ENCODE measurements around the gene OR9A2. TPM values are rescaled to one million over a fixed set of nuclear protein-coding genes. Genes with fewer than 3 reads are reported as not detected.

OR9A2 gene
- total and polyA plus RNA-seq, 4 donors = 0.08 TPM; not detected in 3

DNA sequence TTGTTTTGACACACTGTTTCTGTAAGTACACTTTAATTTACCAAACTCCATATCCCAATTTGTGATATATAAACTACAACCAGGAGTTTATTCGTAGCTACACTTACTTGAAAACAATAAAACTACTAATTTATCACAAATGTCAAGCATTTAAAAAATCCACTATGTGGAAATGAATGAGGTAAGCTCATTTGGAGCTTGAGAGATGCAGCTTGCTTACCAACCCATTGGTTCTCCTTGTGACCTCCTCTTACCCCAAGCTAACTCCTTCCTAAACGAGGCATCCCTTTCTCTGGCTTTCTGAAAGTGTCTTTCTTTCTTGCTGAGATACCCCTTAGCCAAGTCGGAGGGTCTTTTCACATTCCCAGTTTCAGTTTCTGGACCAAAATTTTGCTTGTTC, 27.7 kb upstream of the OR9A2 start:
- Histone ChIP-seq H3K9me3 (ENCODE audit: control insufficient read depth in 4 of 4, low read length in 3 of 4) (no peaks in the 10 kb centered on the region), H3K27me3 (ENCODE audit: control insufficient read depth in 4 of 4, insufficient read depth in 4 of 4, low read length in 3 of 4) (no peaks in the 10 kb centered on the region), H3K4me3 (ENCODE audit: low read depth in 1 of 3, low read length in 3 of 3) (no peak overlapping the region), H3K9ac (ENCODE audit: low read depth in 1 of 2, low read length in 2 of 2) (no peak overlapping the region), H3K4me1 (ENCODE audit: control insufficient read depth in 4 of 4, insufficient read depth in 4 of 4, low read length in 3 of 4) (no peaks in the 10 kb centered on the region), H3K27ac (ENCODE audit: low read depth in 1 of 2, low read length in 2 of 2) (no peak overlapping the region), H3K36me3 (ENCODE audit: control insufficient read depth in 4 of 4, insufficient read depth in 3 of 4, low read depth in 1 of 4, low read length in 3 of 4) (no peaks in the 10 kb centered on the region)
- TF ChIP-seq HNF4G (IDR thresholded peaks at IDR 0.05) = no peak
- no peak for TF ChIP-seq GABPA (IDR thresholded peaks at IDR 0.05 in 1 of 2, conservative IDR thresholded peaks at IDR 0.05 in 1 of 2)
- no peak for TF ChIP-seq TAF1 (conservative IDR thresholded peaks at IDR 0.05)
- DNase-seq (ENCODE audit: low spot score) = no peak
- 62% methylated on average over 3 of the region's 3 CpGs for WGBS

DNA sequence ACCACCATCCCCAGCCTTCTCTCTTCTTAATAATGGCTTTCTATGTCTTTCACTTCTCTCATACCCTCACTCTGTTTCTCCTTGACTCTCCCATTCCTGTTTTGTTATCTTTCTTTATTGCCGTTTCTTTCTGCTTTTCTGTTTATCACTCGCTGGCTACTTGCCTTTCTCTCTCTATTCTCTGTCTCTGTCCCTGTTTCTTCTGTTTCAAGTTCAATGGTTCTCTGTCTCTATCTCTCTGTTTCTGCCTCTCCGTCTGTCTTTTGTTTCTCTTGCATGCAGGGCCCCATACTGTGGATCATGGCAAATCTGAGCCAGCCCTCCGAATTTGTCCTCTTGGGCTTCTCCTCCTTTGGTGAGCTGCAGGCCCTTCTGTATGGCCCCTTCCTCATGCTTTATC, 25.1 kb upstream of the OR9A2 start, which contains the start of gene OR6V1:
Gene OR6V1 (plus strand): TSS at position 301 of the 400 bp plus-strand sequence. CDS start 0 bp downstream, at position 301.
- Histone ChIP-seq H3K27ac (ENCODE audit: low read depth in 1 of 2, low read length in 2 of 2) (no peak within 1 kb of the TSS), H3K36me3 (ENCODE audit: control insufficient read depth in 4 of 4, insufficient read depth in 3 of 4, low read depth in 1 of 4, low read length in 3 of 4) (no peaks in the 10 kb centered on the region), H3K4me1 (ENCODE audit: control insufficient read depth in 4 of 4, insufficient read depth in 4 of 4, low read length in 3 of 4) (peaks cover 0 to 2% (median 0%) of the 10 kb centered on the region in 4 donors), H3K27me3 (ENCODE audit: control insufficient read depth in 4 of 4, insufficient read depth in 4 of 4, low read length in 3 of 4) (no peaks in the 10 kb centered on the region), H3K9me3 (ENCODE audit: control insufficient read depth in 4 of 4, low read length in 3 of 4) (no peaks in the 10 kb centered on the region), H3K4me3 (ENCODE audit: low read depth in 1 of 3, low read length in 3 of 3) (no peak within 1 kb of the TSS), H3K9ac (ENCODE audit: low read depth in 1 of 2, low read length in 2 of 2) (no peak within 1 kb of the TSS)
- TF ChIP-seq, protein P1, sequence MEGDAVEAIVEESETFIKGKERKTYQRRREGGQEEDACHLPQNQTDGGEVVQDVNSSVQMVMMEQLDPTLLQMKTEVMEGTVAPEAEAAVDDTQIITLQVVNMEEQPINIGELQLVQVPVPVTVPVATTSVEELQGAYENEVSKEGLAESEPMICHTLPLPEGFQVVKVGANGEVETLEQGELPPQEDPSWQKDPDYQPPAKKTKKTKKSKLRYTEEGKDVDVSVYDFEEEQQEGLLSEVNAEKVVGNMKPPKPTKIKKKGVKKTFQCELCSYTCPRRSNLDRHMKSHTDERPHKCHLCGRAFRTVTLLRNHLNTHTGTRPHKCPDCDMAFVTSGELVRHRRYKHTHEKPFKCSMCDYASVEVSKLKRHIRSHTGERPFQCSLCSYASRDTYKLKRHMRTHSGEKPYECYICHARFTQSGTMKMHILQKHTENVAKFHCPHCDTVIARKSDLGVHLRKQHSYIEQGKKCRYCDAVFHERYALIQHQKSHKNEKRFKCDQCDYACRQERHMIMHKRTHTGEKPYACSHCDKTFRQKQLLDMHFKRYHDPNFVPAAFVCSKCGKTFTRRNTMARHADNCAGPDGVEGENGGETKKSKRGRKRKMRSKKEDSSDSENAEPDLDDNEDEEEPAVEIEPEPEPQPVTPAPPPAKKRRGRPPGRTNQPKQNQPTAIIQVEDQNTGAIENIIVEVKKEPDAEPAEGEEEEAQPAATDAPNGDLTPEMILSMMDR (IDR thresholded peaks at IDR 0.05; ENCODE audit: low read depth, low read length, missing input control) = no peak
- TF ChIP-seq YY1 (IDR thresholded peaks at IDR 0.05) (no peak), TAF1 (conservative IDR thresholded peaks at IDR 0.05) (no peak), HNF4A (conservative IDR thresholded peaks at IDR 0.05) (no peak), EGR1 (IDR thresholded peaks at IDR 0.05; ENCODE audit: low read depth in 2 of 2) (no peak), FOXA2 (IDR thresholded peaks at IDR 0.05) (no peak), SP1 (IDR thresholded peaks at IDR 0.05) (no peak), NR2F2 (IDR thresholded peaks at IDR 0.05) (no peak), HNF4G (IDR thresholded peaks at IDR 0.05) (no peak), FOXA1 (IDR thresholded peaks at IDR 0.05) (no peak), JUND (IDR thresholded peaks at IDR 0.05) (no peak), GABPA (IDR thresholded peaks at IDR 0.05 in 1 of 2, conservative IDR thresholded peaks at IDR 0.05 in 1 of 2) (no peak)
- TF ChIP-seq, protein P2, sequence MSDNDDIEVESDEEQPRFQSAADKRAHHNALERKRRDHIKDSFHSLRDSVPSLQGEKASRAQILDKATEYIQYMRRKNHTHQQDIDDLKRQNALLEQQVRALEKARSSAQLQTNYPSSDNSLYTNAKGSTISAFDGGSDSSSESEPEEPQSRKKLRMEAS (IDR thresholded peaks at IDR 0.05) = no peak
- DNase-seq (ENCODE audit: low spot score) = no peak
- 90% methylated on average over 4 of the region's 4 CpGs for WGBS

DNA sequence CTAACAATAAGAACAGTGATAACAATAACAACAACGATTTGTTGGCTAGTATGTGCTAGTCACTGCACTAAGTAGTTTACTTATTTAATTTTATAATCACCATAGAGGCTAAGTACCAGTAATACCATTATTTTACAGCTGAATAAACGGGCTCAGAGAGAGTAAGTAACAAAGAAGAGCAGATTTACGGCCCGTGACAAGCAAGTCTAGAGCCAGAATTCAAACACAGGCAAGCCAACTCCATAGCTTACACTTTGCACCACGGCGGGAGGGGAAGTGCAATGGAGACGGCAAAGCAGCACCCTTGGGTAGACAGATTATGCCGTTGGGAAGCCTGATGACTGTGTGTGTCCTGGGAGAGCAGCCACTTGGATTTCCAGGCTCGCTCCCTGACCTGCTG, 24.0 kb upstream of the OR9A2 start:
- no peak overlapping the region for H3K9ac ChIP-seq (ENCODE audit: low read depth in 1 of 2, low read length in 2 of 2)
- peaks cover 0 to 2% (median 0%) of the 10 kb centered on the region in 4 donors for H3K4me1 ChIP-seq (ENCODE audit: control insufficient read depth in 4 of 4, insufficient read depth in 4 of 4, low read length in 3 of 4)
- no peaks in the 10 kb centered on the region for H3K9me3 ChIP-seq (ENCODE audit: control insufficient read depth in 4 of 4, low read length in 3 of 4)
- DNase-seq (ENCODE audit: low spot score) = no peak
- no peaks in the 10 kb centered on the region for H3K27me3 ChIP-seq (ENCODE audit: control insufficient read depth in 4 of 4, insufficient read depth in 4 of 4, low read length in 3 of 4)
- H3K36me3 ChIP-seq (ENCODE audit: control insufficient read depth in 4 of 4, insufficient read depth in 3 of 4, low read depth in 1 of 4, low read length in 3 of 4) = no peaks in the 10 kb centered on the region
- H3K4me3 ChIP-seq (ENCODE audit: low read depth in 1 of 3, low read length in 3 of 3) = no peak overlapping the region
- H3K27ac ChIP-seq (ENCODE audit: low read depth in 1 of 2, low read length in 2 of 2) = no peak overlapping the region
- 68% methylated on average over 9 of the region's 9 CpGs for WGBS
- TF ChIP-seq HNF4A (conservative IDR thresholded peaks at IDR 0.05) (no peak), GABPA (IDR thresholded peaks at IDR 0.05 in 1 of 2, conservative IDR thresholded peaks at IDR 0.05 in 1 of 2) (no peak), FOXA2 (IDR thresholded peaks at IDR 0.05) (no peak), NR2F2 (IDR thresholded peaks at IDR 0.05) (no peak), YY1 (IDR thresholded peaks at IDR 0.05) (no peak), TAF1 (conservative IDR thresholded peaks at IDR 0.05) (no peak), JUND (IDR thresholded peaks at IDR 0.05) (no peak), EGR1 (IDR thresholded peaks at IDR 0.05; ENCODE audit: low read depth in 2 of 2) (no peak), HNF4G (IDR thresholded peaks at IDR 0.05) (no peak)
- TF ChIP-seq, protein P1 (IDR thresholded peaks at IDR 0.05; ENCODE audit: low read depth, low read length, missing input control) = no peak
- TF ChIP-seq, protein P3, sequence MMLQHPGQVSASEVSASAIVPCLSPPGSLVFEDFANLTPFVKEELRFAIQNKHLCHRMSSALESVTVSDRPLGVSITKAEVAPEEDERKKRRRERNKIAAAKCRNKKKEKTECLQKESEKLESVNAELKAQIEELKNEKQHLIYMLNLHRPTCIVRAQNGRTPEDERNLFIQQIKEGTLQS (IDR thresholded peaks at IDR 0.05) = no peak
- TF ChIP-seq, protein P4, sequence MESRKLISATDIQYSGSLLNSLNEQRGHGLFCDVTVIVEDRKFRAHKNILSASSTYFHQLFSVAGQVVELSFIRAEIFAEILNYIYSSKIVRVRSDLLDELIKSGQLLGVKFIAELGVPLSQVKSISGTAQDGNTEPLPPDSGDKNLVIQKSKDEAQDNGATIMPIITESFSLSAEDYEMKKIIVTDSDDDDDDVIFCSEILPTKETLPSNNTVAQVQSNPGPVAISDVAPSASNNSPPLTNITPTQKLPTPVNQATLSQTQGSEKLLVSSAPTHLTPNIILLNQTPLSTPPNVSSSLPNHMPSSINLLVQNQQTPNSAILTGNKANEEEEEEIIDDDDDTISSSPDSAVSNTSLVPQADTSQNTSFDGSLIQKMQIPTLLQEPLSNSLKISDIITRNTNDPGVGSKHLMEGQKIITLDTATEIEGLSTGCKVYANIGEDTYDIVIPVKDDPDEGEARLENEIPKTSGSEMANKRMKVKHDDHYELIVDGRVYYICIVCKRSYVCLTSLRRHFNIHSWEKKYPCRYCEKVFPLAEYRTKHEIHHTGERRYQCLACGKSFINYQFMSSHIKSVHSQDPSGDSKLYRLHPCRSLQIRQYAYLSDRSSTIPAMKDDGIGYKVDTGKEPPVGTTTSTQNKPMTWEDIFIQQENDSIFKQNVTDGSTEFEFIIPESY (IDR thresholded peaks at IDR 0.05) = no peak
- TF ChIP-seq, protein P5, sequence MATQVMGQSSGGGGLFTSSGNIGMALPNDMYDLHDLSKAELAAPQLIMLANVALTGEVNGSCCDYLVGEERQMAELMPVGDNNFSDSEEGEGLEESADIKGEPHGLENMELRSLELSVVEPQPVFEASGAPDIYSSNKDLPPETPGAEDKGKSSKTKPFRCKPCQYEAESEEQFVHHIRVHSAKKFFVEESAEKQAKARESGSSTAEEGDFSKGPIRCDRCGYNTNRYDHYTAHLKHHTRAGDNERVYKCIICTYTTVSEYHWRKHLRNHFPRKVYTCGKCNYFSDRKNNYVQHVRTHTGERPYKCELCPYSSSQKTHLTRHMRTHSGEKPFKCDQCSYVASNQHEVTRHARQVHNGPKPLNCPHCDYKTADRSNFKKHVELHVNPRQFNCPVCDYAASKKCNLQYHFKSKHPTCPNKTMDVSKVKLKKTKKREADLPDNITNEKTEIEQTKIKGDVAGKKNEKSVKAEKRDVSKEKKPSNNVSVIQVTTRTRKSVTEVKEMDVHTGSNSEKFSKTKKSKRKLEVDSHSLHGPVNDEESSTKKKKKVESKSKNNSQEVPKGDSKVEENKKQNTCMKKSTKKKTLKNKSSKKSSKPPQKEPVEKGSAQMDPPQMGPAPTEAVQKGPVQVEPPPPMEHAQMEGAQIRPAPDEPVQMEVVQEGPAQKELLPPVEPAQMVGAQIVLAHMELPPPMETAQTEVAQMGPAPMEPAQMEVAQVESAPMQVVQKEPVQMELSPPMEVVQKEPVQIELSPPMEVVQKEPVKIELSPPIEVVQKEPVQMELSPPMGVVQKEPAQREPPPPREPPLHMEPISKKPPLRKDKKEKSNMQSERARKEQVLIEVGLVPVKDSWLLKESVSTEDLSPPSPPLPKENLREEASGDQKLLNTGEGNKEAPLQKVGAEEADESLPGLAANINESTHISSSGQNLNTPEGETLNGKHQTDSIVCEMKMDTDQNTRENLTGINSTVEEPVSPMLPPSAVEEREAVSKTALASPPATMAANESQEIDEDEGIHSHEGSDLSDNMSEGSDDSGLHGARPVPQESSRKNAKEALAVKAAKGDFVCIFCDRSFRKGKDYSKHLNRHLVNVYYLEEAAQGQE (IDR thresholded peaks at IDR 0.05) = no peak
- TF ChIP-seq, protein P2 (IDR thresholded peaks at IDR 0.05) = no peak

Data from liver (tissue), 9 donors.